Measurements from ENCODE around the gene PGAM2.

PGAM2 gene

GRCh38 chr7:44084701-44085100 is 19.3 kb upstream of the PGAM2 start:
- CTCF ChIA-PET = interaction anchor here (0.7 kb wide), 1 partner anchor 624 kb away, joined by 3 read pairs; no protein-coding TSS in a partner anchor
- POLR2A ChIA-PET (ENCODE audit: low non-redundant PET) = no interaction called here
- TF ChIP-seq CTCF (conservative IDR thresholded peaks at IDR 0.05; ENCODE audit: low read depth) = no peak

DNA sequence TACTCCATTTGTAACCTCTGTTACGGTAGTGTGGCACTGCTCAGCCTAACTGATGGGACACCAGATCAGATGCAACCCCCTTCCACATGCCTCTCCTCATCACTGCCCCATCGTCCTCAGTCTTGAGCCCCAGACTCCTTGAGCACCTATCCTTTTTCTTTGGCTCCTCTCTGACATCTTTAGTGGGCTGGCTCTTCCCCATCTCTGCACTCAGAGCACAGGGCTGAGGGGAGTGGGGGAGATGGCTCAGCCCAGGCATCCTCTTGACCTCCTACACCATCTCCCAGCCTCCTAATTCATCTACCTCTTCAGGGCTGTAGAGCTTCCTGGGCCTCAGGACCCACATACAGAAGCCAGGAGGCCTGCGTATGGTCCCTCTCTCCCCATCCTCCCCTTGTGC is 18.4 kb upstream of the PGAM2 start:
- no peak overlapping the region for H3K27ac ChIP-seq
- no peak for TF ChIP-seq CTCF (conservative IDR thresholded peaks at IDR 0.05; ENCODE audit: low read depth)
- ChIA-PET CTCF (no interaction called here), POLR2A (ENCODE audit: low non-redundant PET) (no interaction called here)
- no peak for DNase-seq (ENCODE audit: low spot score)

More at GRCh38 chr7:44084701-44085100, 19.3 kb upstream of the PGAM2 start:
- no peak overlapping the region for H3K27ac ChIP-seq
- no peak for DNase-seq (ENCODE audit: low spot score)

DNA sequence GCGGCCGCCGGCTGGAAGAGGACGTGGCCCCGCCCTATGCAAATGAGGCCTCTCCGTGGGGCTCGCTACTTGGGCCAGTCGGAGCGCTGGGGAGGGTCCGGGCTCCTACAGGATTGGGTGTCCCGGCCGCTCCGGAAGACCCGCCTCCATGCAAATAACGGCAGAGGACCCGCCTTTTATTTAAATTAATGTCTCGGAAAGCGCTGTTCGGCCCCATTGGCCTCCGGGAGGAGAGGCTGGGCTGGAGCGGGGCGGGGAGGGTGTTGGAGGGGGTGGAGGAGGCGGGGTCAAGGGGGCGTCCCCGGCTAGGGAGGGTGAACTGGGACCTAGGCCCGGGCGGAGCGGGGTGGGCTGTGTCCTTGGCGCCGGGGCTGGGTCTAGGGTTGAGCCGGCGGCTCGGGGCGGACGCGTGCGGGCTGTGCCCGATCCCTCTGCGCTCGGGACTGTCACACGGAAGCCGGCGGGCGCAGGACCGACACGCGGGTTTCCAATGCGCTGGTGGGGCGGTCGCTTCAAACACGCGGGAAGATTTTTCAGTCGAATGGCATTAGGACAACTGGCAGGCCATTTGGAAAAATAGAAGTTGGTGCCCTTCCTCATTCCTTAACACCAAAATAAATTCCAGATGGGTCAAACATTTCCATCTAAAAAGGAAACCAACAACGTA is 17.3 kb upstream of the PGAM2 start:
- DNase-seq (ENCODE audit: low spot score) = peak; percentile 97
- CTCF ChIA-PET = interaction anchor here (0.5 kb wide), 1 partner anchor 794 kb away, joined by 5 read pairs; no protein-coding TSS in a partner anchor
- H3K27ac ChIP-seq = peak overlapping the region; percentile 94
- POLR2A ChIA-PET (ENCODE audit: low non-redundant PET) = no interaction called here
- TF ChIP-seq CTCF (conservative IDR thresholded peaks at IDR 0.05; ENCODE audit: low read depth) = no peak

DNA sequence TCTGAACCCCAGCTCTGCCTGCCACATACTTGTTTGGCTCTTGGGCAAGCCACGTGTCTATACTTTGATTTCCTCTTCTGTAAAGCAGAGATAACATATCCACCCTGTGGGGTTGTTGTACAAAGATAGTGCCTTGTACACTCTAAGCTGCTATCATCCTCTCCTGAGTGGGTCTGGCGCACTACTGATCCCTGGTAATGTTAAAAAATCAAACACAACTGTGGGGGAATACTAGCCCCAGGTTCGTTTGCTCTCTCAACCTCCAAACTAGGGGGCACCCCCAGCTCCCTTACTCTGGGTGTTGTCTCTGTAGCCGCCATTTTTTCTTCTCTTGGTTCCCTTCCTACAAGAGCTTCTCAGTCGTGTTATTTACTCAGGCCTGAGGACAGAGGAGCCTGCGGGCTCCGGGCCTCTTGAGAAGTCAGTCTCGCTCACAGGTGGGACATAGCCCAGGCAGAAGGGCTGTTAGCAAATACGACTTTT is 15.9 kb upstream of the PGAM2 start:
- H3K27ac ChIP-seq = peak overlapping the region; percentile 94
- CTCF ChIA-PET = interaction anchor here (0.6 kb wide), 2 partner anchors 22 to 486 kb away, joined by 3 to 4 read pairs; no protein-coding TSS in a partner anchor
- no peak for DNase-seq (ENCODE audit: low spot score)

DNA sequence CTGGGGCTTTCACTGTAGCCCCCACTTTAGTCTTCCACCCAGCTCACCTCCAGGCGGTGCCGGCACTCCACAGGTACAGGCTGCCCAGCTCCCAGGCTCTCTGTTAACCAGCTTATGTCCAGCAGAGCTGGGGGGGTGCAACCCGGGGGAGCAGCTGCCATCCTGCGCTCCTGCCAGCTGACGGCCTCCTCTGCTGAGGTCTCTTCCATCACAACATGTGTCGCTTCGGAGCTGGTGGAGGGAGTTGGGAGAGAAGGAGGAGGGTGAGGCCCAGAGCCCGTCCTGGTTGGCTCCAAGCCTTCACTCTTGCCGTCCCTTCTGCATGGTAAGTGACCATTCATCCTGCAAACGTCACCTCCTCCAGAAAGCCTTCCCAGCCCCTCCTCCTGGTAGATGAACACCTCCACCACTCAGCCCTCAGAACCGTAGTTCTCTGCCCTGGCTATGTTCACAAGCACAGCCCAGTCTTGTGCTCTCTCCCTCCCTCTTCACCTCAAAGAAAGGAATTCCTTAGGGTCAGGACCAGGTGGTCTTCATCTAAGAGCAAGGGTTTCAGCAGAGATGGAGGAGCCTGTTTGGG is 15.4 kb upstream of the PGAM2 start:
- H3K27ac ChIP-seq = peak overlapping the region; percentile 94
- ChIA-PET CTCF (no interaction called here), POLR2A (ENCODE audit: low non-redundant PET) (interaction anchor here (1.4 kb wide), 1 partner anchor 15 kb away, joined by 12 read pairs; the partner anchor contains the start of gene PGAM2)
- no peak for DNase-seq (ENCODE audit: low spot score)
- no peak for TF ChIP-seq CTCF (conservative IDR thresholded peaks at IDR 0.05; ENCODE audit: low read depth)

More for the DNA sequence above, 15.9 kb upstream of the PGAM2 start:
- POLR2A ChIA-PET (ENCODE audit: low non-redundant PET) = interaction anchor here (1.4 kb wide), 1 partner anchor 15 kb away, joined by 12 read pairs; the partner anchor contains the start of gene PGAM2
- no peak for TF ChIP-seq CTCF (conservative IDR thresholded peaks at IDR 0.05; ENCODE audit: low read depth)

DNA sequence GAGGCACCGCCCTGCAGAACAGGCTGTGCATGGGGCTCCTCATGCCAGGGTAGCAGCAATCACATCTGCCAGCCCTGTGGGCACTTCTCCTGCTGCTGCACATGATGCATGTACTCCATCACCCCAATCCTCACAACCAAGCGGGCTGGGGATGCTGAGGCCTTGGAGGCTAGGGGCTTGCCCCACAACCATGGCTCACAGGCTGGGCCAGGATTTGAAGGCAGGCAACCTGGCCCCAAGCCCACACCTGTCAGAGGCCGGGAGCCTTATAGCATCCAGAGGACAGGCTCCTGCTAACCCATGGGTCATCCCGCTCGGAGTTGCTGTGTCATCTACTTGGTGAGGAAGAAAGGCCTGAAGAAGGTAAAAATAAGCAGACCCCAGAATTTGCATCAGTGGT is 14.8 kb upstream of the PGAM2 start:
- POLR2A ChIA-PET (ENCODE audit: low non-redundant PET) = no interaction called here
- no peak for TF ChIP-seq CTCF (conservative IDR thresholded peaks at IDR 0.05; ENCODE audit: low read depth)
- H3K27ac ChIP-seq = peak overlapping the region; percentile 94
- CTCF ChIA-PET = no interaction called here
- no peak for DNase-seq (ENCODE audit: low spot score)
